ENCODE measurements around the gene FBXW4. TPM values are rescaled to one million over a fixed set of nuclear protein-coding genes. Genes with fewer than 3 reads are reported as not detected.

The FBXW4 gene
- total and polyA plus RNA-seq, 2 of the 8 experiments (the other 6 are each of a cell fraction or from before 2014, with no cell fraction given), result 29.0 to 32.8 TPM

- Histone ChIP-seq H3K18ac (ENCODE audit: extremely low read depth, low read length) (no peak overlapping the region), H4K91ac (replicated peaks; ENCODE audit: insufficient read length, low read length) (no peak overlapping the region), H3K79me1 (ENCODE audit: low read depth, low read length) (no peaks in the 10 kb centered on the region), H3K4me3 (ENCODE audit: extremely low read depth in 1 of 4, insufficient read depth in 2 of 4, low read depth in 3 of 4, low read length in 4 of 4) (no peak overlapping the region), H2BK5ac (ENCODE audit: low read depth, low read length) (no peak overlapping the region), H3K79me2 (ENCODE audit: control insufficient read depth in 1 of 2, insufficient read depth in 2 of 2, low read length in 2 of 2) (no peaks in the 10 kb centered on the region), H3K4ac (replicated peaks; ENCODE audit: insufficient read length, low read depth, low read length) (no peak overlapping the region), H3K27ac (ENCODE audit: low read depth, low read length) (no peak overlapping the region), H3K9ac (replicated peaks in 1 of 4; ENCODE audit: extremely low read depth in 1 of 4, low read depth in 3 of 4, low read length in 3 of 4) (no peak overlapping the region), H2BK120ac (replicated peaks; ENCODE audit: low read depth, low read length) (no peak overlapping the region), H3K36me3 (ENCODE audit: control insufficient read depth in 2 of 4, insufficient read depth in 4 of 4, low read length in 3 of 4) (peaks cover 4 to 17% (median 7%) of the 10 kb centered on the region in 4 experiments; a peak in 4 of 8 replicates), H3K9me3 (ENCODE audit: insufficient read depth in 2 of 2, low read depth in 1 of 2, low read length in 1 of 2) (peaks cover 6 to 9% of the 10 kb centered on the region in 2 experiments; a peak in 2 of 4 replicates), H4K20me1 (replicated peaks in 1 of 2; ENCODE audit: control insufficient read depth in 1 of 2, insufficient read depth in 2 of 2, low read length in 2 of 2) (peaks cover 0 to 6% of the 10 kb centered on the region in 2 experiments), H4K5ac (ENCODE audit: insufficient read length, low read depth, low read length) (no peak overlapping the region), H2BK15ac (ENCODE audit: low read length) (no peak overlapping the region), H2BK20ac (ENCODE audit: low read length) (no peak overlapping the region), H2AK5ac (ENCODE audit: low read depth, low read length) (no peak overlapping the region), H2BK12ac (ENCODE audit: low read depth, low read length) (no peak overlapping the region), H2AFZ (ENCODE audit: low read length) (no peak overlapping the region), H3K23me2 (ENCODE audit: low read depth, low read length) (no peaks in the 10 kb centered on the region), H3K4me1 (replicated peaks in 1 of 4; ENCODE audit: control insufficient read depth in 3 of 4, insufficient read depth in 4 of 4, low read length in 3 of 4) (peaks cover 4 to 11% (median 9%) of the 10 kb centered on the region in 4 experiments), H3K23ac (ENCODE audit: insufficient read length) (no peak overlapping the region), H4K8ac (ENCODE audit: extremely low read depth, insufficient read depth, low read length) (no peak overlapping the region), H3K56ac (replicated peaks; ENCODE audit: insufficient read length, low read depth, low read length) (no peak overlapping the region), H3K4me2 (ENCODE audit: insufficient read depth in 1 of 2, low read depth in 2 of 2, low read length in 2 of 2) (no peak overlapping the region), H3K27me3 (replicated peaks in 1 of 4; ENCODE audit: control insufficient read depth in 3 of 4, extremely low read depth in 1 of 4, insufficient read depth in 3 of 4, low read length in 3 of 4) (peaks cover 0 to 13% (median 8%) of the 10 kb centered on the region in 4 experiments; a peak in 5 of 7 replicates), H3K14ac (ENCODE audit: insufficient read length) (no peak overlapping the region)
- FAIRE-seq (no peak), DNase-seq (ENCODE audit: low read depth in 1 of 2, low spot score in 2 of 2) (no peak)
- POLR2A ChIA-PET (ENCODE audit: partially characterized antibody), result interaction anchor here (1.1 to 6.5 kb wide), 5 partner anchors 7 to 25 kb away, joined by 3 to 42 read pairs (median 4); partner anchors contain the start of genes DPCD and POLL
- TF ChIP-seq CHD2 (IDR thresholded peaks at IDR 0.05; ENCODE audit: low read length) (no peak), CHD1 (IDR thresholded peaks at IDR 0.05; ENCODE audit: low read depth, low read length) (no peak), RXRA (IDR thresholded peaks at IDR 0.05; ENCODE audit: insufficient read depth, low read depth, low read length) (no peak), CEBPB (IDR thresholded peaks at IDR 0.05; ENCODE audit: low read depth, low read length) (no peak), HDAC6 (IDR thresholded peaks at IDR 0.05; ENCODE audit: low read depth, low read length) (no peak), TAF1 (IDR thresholded peaks at IDR 0.05; ENCODE audit: low read depth, low read length) (no peak), GABPA (IDR thresholded peaks at IDR 0.05; ENCODE audit: borderline replicate concordance, insufficient read depth, low read length) (no peak), SRF (IDR thresholded peaks at IDR 0.05; ENCODE audit: low read depth, low read length) (no peak), BRCA1 (IDR thresholded peaks at IDR 0.05; ENCODE audit: low read depth, low read length) (no peak)
- TF ChIP-seq, protein P1, sequence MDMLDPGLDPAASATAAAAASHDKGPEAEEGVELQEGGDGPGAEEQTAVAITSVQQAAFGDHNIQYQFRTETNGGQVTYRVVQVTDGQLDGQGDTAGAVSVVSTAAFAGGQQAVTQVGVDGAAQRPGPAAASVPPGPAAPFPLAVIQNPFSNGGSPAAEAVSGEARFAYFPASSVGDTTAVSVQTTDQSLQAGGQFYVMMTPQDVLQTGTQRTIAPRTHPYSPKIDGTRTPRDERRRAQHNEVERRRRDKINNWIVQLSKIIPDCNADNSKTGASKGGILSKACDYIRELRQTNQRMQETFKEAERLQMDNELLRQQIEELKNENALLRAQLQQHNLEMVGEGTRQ (IDR thresholded peaks at IDR 0.05; ENCODE audit: low read length), result no peak
- 99% methylated on average over 7 of the region's 7 CpGs; no CpG with 5 or more reads in 1 of the 2 experiments for WGBS, 2 experiments (ENCODE audit: extremely low coverage in 1 of 2, insufficient coverage in 1 of 2, insufficient read length in 1 of 2, insufficient replicate concordance in 2 of 2, low coverage in 1 of 2, low lambda C conversion rate in 2 of 2, missing lambda C conversion rate in 1 of 2)
- CTCF ChIA-PET (ENCODE audit: partially characterized antibody), result interaction anchor here (0.5 to 7.5 kb wide), 6 partner anchors 7 to 1263 kb away, joined by 3 to 56 read pairs (median 3); no protein-coding TSS in a partner anchor
These were observed 117.7 kb downstream of the FBXW4 start for GRCh38 chr10:101577121-101577871.

All from H1 (cell line).